Activated CD4-positive, CD25-positive, alpha-beta regulatory T cell (primary cell): ENCODE results near the gene TMEM53.
A peak's percentile ranks its signal among the peaks of the same experiment; 100 is the strongest.

ENCODE experiments used
- DNase-seq, 4 experiments: peaks; one replicate each; lab custom pipeline; 2025; lab: John Stamatoyannopoulos, UW

The TMEM53 gene

GRCh38 chr1:44698138-44698537, 23.9 kb upstream of the TMEM53 start:
- DNase-seq: no peak

- peak in 1 of 4 experiments; percentile 4 for DNase-seq
These were observed 22.6 kb upstream of the TMEM53 start for GRCh38 chr1:44696789-44697345.

- no peak for DNase-seq
These were observed 21.8 kb upstream of the TMEM53 start for GRCh38 chr1:44696101-44696500.

GRCh38 chr1:44695671-44696070, 21.4 kb upstream of the TMEM53 start:
- DNase-seq: no peak

GRCh38 chr1:44694863-44695478, 20.7 kb upstream of the TMEM53 start:
- no peak for DNase-seq

GRCh38 chr1:44693900-44694299, 19.6 kb upstream of the TMEM53 start:
- DNase-seq: no peak

GRCh38 chr1:44693159-44693558, 18.9 kb upstream of the TMEM53 start:
- no peak for DNase-seq

GRCh38 chr1:44689447-44689765, 15.1 kb upstream of the TMEM53 start:
- DNase-seq: no peak

GRCh38 chr1:44688760-44689446, 14.6 kb upstream of the TMEM53 start:
- DNase-seq: no peak

- DNase-seq: no peak
These were observed 11.6 kb upstream of the TMEM53 start for GRCh38 chr1:44685881-44686280.

- no peak for DNase-seq
These were observed 10.9 kb upstream of the TMEM53 start for GRCh38 chr1:44685218-44685617.

- DNase-seq: no peak
These were observed 10.2 kb upstream of the TMEM53 start for GRCh38 chr1:44684525-44684924.

GRCh38 chr1:44682883-44683265, 8.6 kb upstream of the TMEM53 start:
- no peak for DNase-seq

GRCh38 chr1:44681905-44682882, 7.9 kb upstream of the TMEM53 start:
- no peak for DNase-seq

- no peak for DNase-seq
These were observed 5.2 kb upstream of the TMEM53 start for GRCh38 chr1:44679468-44679867.

GRCh38 chr1:44678626-44679025, 4.3 kb upstream of the TMEM53 start:
- DNase-seq: no peak

GRCh38 chr1:44678120-44678519, 3.8 kb upstream of the TMEM53 start:
- no peak for DNase-seq

- no peak for DNase-seq
These were observed 3.0 kb upstream of the TMEM53 start for GRCh38 chr1:44677201-44677766.

GRCh38 chr1:44676484-44677200, 2.4 kb upstream of the TMEM53 start:
- no peak for DNase-seq

- no peak for DNase-seq
These were observed 905 bp upstream of the TMEM53 start for GRCh38 chr1:44675186-44675585.

- DNase-seq: no peak
These were observed 587 bp downstream of the TMEM53 start for GRCh38 chr1:44673675-44674112.
